HG03039 (cell line): ENCODE measurements around the gene BTBD8.

Source experiments
- ATAC-seq: cut with Tn5 transposase; IDR thresholded peaks from one replicate; pipeline ENCODE4 v1.9.1; 2021; ENCODE audit warnings: mild to moderate bottlenecking, moderate library complexity; ENCODE audit not compliant: unreplicated experiment

BTBD8 gene

DNA sequence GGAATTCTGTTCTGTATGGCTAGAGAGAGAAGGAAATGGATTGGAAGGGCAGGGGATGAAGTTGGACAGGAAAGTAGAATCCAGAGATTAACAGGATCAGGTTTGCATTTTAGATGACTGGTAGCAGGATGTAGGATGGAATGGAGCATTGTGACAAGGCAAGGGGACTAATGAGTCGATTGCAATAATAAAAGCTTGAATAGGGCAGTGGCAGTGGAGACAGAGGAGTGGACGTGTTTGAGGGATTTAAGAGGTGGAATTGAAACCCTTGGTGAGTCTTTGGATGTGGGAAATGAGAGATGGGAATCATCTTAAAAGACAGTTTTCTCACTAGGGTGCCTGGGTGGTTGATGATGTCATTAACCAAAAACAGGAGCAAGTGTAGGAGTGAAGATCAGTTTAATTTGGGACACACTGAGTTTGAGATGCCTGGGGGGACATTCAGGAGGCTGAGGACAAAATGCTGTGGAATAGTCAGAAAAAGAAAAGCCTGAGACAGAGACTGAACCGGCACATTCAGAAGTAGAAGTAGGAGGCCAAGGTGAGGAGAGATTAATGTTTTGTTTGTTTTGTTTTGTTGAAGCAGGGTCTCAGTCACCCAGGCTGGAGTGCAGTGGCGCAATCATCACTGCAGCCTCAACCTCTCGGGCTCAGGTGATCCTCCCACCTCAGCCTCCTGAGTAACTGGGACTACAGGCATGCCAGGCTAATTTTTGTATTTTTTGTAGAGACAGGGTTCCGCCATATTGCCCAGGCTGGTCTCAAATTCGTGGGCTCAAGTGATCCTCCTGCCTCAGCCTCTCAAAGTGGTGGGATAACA, 108.5 kb downstream of the BTBD8 start:
- ATAC-seq: no peak

DNA sequence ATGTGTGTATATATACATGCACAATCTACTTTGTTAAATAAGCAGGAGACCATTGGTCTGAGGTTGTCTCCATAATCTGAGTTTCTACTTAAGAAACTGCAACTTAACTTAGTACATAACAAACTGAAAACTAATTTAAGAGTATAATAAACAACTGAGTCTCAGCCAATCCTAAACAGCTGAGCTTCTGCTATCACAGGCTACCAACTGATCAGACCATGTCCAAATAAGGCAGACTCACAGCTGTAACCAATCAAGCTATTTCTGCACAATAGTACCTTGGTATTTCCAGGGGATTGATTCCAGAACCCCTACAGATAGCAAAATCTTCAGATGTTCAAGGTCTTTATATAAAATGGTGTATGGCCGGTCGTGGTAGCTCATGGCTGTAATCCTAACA, 111.6 kb downstream of the BTBD8 start:
- ATAC-seq: no peak

DNA sequence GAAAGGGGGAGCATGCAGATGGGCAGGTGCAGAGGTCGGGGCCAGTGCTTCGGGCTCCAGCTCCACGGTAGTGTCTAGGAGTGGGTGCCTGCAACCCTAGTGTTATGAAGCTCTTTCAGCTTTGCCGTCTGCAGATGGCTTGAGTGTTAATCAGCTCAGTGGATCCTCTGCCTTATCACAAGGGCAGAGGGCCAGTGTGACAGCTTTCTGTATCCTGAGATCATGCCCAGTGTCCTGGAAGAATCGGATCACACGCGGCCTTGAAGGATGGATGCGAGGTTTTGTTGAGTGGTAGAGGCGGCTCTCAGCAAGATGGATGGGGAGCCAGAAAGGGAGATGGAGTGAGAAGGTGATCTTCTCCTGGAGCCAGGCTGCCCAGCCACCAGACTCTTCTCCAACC, 112.1 kb downstream of the BTBD8 start:
- no peak for ATAC-seq

- no peak for ATAC-seq
Observed at GRCh38 chr1:92194511-92194910, 114.4 kb downstream of the BTBD8 start.

GRCh38 chr1:92201973-92202372, 121.8 kb downstream of the BTBD8 start:
- no peak for ATAC-seq

DNA sequence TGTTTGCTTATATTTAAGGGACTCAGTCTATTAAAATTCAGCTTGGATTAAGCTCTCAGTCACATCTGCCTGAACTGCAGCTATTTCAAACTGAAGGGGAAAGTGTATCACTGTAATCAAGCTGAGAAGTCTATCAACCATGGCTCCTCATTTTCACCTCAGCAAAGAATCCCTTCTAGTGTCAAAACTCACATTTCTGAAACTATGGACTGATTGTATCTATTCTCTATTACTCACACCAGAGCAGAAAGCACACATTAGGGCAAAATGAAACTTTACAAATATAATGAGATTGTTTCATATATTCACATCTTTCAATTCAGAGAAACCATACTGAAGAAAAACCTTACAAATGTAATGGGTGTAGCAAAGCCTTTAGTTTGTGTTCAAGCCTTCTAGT, 123.0 kb downstream of the BTBD8 start:
- no peak for ATAC-seq

- ATAC-seq: no peak
Observed at GRCh38 chr1:92210701-92211100, 130.6 kb downstream of the BTBD8 start.

- ATAC-seq: no peak
Observed at GRCh38 chr1:92211166-92211565, 131.0 kb downstream of the BTBD8 start.

- ATAC-seq: no peak
Observed at GRCh38 chr1:92217721-92218120, 137.6 kb downstream of the BTBD8 start, which contains the start of gene C1orf146. C1orf146 (plus strand) TSS chr1:92217915; CDS start chr1:92231421, 13,506 bp downstream.

GRCh38 chr1:92218559-92218958, 138.4 kb downstream of the BTBD8 start:
- ATAC-seq: no peak

DNA sequence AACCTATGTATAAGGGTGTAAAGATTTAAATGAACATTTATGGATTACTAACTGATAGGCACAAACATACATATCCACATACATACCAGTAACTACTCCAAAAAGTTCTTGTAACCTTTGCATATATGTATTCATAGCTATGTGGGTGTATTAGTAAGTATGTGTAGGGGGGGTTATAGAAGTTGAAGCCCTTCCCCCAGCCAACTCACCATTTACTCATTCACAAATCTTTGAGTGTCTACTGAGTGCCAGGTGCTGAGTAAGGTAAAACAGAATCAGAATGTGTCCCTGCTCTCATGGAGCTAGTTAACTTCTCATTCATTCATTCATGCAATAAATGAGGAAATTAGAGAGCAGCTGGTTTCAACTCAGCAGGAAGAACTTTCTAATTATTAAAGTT, 138.9 kb downstream of the BTBD8 start:
- ATAC-seq: no peak

DNA sequence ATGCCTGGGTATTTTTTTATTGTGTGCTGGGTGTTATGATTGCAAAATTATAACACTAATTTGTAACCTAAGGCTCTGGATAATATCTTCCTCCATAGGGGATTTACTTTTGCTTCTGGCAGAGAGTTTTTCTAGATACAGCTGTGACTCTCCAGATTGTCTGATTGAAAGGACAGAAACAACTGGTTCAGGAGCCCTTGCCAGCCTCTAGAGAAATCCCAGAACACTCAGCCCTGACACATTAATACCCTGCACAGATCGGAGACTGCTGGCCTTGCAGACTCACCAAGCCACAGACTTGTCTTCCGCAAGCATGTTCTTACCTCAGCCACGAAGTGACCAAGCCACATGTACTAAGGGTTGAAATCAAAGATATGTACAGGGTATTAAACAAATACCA, 148.3 kb downstream of the BTBD8 start:
- ATAC-seq: no peak

DNA sequence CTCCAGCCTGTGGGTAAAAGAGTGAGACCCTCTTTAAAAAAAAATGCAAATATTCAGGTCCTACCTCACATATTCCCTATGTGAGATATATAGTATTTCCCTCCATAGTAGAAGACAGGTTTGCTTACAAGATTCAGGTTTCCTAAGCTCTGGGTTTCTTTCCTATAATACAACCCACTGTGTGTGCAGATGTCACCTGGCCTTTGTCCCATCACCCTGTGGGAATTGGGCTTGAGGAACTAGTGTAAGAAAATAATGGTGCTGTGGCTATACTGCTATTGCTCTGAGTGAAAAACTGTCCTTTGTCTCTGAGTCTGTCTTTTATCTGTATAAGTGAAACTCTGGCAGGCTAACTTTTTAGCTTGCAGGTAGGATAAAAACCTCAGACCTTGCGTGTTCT, 150.6 kb downstream of the BTBD8 start:
- ATAC-seq: no peak
